ENCODE measurements around the gene CSMD2.

The CSMD2 gene

DNA sequence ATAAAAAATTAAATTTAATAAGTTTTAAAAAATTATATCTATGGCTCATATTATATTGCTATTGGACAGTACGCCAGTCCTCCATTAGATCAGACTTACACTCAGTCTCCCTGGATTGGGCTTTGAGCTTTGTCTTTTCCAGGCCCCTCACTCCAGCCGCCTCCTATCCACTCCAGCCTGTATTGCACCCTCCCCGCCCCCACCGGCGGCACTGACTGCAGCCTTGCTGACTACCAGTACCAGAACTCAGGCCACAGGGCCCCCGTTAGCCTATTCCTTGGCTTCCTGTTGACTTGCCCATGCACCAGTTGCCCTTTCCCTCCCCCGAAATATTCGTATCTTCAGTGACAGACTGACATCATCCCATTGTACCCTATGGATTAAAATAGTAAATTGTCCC lies 127.9 kb downstream of the CSMD2 start:
- H3K4me3 ChIP-seq (ENCODE audit: low read depth, low read length) = no peak overlapping the region
- in situ Hi-C loops (cut with HindIII; ENCODE audit: low sequenced_read_pairs) = no loop called here
- TF ChIP-seq, protein P1, sequence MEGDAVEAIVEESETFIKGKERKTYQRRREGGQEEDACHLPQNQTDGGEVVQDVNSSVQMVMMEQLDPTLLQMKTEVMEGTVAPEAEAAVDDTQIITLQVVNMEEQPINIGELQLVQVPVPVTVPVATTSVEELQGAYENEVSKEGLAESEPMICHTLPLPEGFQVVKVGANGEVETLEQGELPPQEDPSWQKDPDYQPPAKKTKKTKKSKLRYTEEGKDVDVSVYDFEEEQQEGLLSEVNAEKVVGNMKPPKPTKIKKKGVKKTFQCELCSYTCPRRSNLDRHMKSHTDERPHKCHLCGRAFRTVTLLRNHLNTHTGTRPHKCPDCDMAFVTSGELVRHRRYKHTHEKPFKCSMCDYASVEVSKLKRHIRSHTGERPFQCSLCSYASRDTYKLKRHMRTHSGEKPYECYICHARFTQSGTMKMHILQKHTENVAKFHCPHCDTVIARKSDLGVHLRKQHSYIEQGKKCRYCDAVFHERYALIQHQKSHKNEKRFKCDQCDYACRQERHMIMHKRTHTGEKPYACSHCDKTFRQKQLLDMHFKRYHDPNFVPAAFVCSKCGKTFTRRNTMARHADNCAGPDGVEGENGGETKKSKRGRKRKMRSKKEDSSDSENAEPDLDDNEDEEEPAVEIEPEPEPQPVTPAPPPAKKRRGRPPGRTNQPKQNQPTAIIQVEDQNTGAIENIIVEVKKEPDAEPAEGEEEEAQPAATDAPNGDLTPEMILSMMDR (IDR thresholded peaks at IDR 0.05; ENCODE audit: low read depth, low read length) = no peak
- DNase-seq (ENCODE audit: low read depth, low spot score) = no peak

DNA sequence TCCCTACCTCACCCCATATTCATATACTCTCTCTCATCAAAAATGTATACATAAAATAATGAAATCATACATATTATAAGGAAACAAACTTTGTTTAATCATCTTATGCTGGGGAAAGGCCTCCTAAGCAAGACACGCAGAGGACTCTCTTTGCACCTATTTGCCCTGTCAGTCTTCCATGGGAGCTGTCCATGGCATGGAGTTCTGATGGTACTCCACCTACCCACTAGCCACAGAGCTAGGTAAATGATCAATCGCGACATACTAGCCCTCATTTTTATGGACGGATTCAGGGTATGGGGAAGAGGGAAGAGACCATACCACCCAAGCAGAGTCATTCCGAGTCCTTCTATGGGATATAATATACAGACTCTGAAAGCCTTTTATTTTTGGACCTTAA lies 131.0 kb downstream of the CSMD2 start:
- TF ChIP-seq, protein P1 (IDR thresholded peaks at IDR 0.05; ENCODE audit: low read depth, low read length) = no peak
- in situ Hi-C loops (cut with HindIII; ENCODE audit: low sequenced_read_pairs) = no loop called here
- no peak for DNase-seq (ENCODE audit: low read depth, low spot score)
- H3K4me3 ChIP-seq (ENCODE audit: low read depth, low read length) = no peak overlapping the region

DNA sequence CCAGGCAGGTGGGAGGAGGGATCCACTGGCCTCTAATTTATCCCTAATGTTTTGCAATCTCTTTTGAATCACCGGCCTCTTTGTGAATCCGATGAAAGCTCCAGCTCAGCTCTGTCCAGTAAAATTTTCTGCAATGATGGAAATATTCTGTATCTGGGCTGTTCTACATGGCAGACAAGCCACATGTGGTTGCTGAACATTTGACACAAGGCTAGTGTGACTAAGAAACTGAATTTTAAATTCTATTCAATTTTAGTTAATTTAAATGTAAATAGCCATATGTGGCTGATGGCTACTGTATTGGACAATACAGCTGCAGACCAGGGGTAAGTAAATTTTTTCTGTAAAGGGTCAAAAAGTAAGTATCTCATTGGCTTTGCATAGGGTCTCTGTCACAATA lies 135.1 kb downstream of the CSMD2 start:
- in situ Hi-C loops (cut with HindIII; ENCODE audit: low sequenced_read_pairs) = no loop called here
- DNase-seq (ENCODE audit: low read depth, low spot score) = no peak
- no peak overlapping the region for H3K4me3 ChIP-seq (ENCODE audit: low read depth, low read length)
- TF ChIP-seq, protein P1 (IDR thresholded peaks at IDR 0.05; ENCODE audit: low read depth, low read length) = no peak

DNA sequence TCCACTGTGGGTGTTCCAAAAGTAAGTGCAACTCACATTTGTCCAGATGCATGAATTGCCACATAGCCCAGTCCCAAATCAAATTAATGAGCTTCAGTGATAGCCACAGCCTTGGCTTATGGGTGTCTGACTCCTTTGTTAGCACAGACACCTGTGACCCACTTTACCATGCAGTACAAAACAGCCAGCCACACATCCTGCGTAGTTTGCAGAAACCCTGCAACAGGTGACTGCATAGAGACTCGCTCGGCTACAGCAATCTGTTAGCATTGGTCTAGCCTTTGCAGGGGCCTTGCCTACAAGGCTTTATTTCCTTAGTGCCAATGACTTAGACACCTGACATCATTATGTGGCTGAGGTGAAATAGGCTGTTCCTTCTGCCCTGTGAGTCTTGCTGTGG lies 135.5 kb downstream of the CSMD2 start:
- no peak for DNase-seq (ENCODE audit: low read depth, low spot score)
- TF ChIP-seq, protein P1 (IDR thresholded peaks at IDR 0.05; ENCODE audit: low read depth, low read length) = no peak
- in situ Hi-C loops (cut with HindIII; ENCODE audit: low sequenced_read_pairs) = no loop called here
- no peak overlapping the region for H3K4me3 ChIP-seq (ENCODE audit: low read depth, low read length)

DNA sequence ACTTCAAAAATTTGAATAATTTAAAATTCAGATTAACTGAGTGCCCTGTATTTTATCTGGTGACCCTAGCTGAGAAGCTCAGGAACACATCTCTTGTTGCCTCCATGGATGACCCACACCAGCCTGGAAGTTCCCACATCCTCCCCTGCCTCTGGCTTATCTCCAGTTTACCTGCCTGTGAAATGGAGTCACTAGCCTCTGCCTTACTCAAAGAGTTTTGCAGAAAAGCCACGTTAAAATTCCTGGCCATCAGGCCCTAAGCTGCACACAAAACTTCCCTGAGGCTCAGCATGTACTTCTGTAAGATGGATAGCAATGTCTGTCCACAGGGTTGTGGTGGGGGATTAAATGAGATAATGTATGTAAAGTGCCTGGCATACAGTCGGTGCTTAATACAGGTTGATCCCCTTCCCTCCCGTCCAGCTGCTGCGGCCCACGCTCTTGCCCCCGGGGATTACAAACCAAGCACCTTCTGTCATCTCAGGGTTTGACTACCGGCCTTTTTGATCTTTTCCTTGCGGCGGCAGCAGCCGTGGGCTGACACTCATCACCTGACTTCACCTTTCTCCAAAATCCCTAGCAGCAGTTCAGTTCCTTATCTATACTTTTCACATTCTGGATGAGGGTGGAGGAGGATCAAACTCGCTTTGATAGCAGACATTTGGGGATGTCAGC lies 136.5 kb downstream of the CSMD2 start:
- TF ChIP-seq, protein P1 (IDR thresholded peaks at IDR 0.05; ENCODE audit: low read depth, low read length) = no peak
- DNase-seq (ENCODE audit: low read depth, low spot score) = no peak
- in situ Hi-C loops (cut with HindIII; ENCODE audit: low sequenced_read_pairs) = no loop called here
- H3K4me3 ChIP-seq (ENCODE audit: low read depth, low read length) = no peak overlapping the region

DNA sequence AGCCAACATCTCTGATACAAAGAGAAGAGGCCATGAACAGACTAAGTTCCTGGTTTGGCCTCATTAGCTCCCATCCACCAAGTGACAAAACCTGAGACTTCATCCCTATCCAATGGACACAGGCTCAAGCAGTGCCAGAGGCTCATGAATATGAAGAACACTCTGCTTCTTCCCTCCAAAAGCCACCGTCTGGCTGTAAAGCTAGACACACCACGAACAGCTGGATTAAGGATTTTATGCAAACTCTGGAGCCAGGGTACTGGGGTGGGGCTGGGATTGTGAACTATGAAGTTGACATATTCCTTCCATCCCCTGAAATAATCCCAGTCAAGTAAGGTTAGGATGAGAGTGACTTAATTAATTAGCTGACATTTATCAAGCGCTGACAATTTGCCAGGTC lies 139.4 kb downstream of the CSMD2 start:
- no peak overlapping the region for H3K4me3 ChIP-seq (ENCODE audit: low read depth, low read length)
- in situ Hi-C loops (cut with HindIII; ENCODE audit: low sequenced_read_pairs) = no loop called here
- DNase-seq (ENCODE audit: low read depth, low spot score) = no peak
- TF ChIP-seq, protein P1 (IDR thresholded peaks at IDR 0.05; ENCODE audit: low read depth, low read length) = no peak

Data from astrocyte of the spinal cord (primary cell).